NCI-H1694 (cell line): ENCODE measurements around the gene GPD2.
"Not testable (repeated sequence)": the region's sequence is repeated elsewhere in the genome, so short reads cannot be mapped to it uniquely, and the experiment has no call there.

Source experiments
- DNase-seq: peaks from one replicate; lab custom pipeline; 2025; lab: John Stamatoyannopoulos, UW

Gene GPD2

DNA sequence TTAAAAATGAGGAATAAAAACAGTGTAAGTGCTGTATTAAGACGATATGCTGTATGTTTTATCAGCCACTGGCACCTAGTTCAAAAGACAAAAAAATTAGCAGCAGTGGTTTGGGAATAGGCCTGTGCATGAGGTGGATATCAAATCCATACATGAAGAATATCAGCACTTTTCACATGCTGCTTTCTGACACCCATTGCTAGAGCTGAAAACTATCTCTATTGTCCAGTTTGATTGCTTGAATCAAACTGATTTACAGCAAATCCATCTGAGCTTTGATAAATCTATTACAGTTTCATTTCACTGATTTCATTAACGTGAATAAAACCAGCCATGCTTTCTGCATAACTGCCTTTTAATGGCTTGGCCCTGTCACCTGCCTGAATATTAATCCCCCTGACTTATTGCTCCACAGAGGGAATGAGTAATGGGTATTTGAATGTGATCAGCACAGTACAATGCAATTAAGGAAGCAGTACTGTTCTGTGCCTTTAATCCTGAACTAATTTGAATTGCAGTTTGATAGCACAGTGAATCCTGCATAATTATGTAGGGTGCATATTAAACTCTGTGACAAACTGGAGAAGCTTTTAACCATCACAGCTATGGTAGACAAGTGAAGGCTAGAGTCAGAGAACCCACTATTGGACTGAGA is 154.0 kb downstream of the GPD2 start:
- no peak for DNase-seq

- DNase-seq, result no peak
These were observed 156.8 kb downstream of the GPD2 start for GRCh38 chr2:156592809-156593593.

DNA sequence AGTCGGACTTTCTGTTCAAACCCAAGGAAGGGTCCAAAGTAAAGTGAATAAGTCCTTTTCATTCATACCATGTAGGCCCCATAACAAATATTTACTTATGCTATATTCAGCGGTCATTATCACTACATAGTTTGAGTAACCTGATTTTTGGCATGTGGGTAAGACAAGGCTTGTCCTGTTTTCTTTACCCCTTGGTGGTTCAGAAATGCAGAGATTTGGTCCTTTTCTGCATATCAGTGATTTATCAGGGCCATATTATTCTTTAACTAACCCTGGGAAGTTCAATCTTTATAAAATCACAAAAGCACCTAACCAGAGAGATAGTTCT is 157.4 kb downstream of the GPD2 start:
- DNase-seq, result no peak

GRCh38 chr2:156598563-156598962 is 162.4 kb downstream of the GPD2 start:
- DNase-seq, result no peak

DNA sequence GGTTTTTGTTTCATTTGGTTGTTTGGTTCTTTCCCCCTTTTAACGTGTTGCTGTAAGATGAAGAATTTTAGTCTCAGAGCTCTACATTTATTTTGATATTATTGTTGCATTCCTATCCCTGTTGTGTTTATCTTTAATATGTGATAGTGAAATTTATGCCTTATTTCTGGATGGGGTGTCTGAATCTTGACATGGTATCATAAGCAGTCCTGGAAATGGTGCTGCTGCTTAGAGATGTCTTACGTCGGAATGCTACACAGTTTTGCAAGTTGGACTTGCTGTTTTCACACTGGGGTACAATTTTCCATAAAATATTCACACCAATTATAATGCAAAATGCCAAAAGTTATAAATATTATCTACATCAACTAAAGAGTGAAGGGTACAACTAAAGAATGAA is 164.0 kb downstream of the GPD2 start:
- no peak for DNase-seq

DNA sequence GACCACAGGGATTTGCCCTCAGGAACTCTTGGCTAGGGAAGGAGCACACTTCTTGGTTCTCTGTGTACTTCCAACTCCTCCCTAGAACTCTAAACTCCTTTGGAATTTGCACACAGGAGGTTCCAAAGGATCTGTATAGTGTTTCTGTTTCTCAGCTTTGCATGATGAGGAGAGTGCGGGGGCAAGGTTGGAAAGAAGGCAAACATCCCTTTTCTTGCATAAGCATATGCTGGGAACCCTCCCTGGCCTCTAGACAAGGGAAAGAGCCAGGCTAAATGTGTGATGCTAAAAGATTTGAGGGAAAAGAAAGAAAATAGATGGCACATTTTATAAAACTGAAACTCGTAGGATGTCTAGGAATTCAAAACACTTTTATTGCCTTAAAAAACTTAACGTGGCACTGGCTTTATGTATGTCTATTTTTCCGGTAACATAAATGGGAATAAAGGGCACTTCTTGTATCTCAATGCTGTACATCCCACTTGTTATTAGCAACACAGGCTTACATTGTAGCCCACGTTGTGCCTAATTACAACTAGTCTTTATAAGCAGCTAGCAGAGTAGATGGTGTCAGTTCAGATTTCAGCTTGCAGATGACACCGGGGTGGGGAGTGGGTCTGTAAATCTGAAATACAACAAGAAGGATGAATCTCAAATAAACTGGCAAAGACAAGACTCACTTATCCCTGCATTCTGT is 165.8 kb downstream of the GPD2 start:
- DNase-seq, result no peak

DNA sequence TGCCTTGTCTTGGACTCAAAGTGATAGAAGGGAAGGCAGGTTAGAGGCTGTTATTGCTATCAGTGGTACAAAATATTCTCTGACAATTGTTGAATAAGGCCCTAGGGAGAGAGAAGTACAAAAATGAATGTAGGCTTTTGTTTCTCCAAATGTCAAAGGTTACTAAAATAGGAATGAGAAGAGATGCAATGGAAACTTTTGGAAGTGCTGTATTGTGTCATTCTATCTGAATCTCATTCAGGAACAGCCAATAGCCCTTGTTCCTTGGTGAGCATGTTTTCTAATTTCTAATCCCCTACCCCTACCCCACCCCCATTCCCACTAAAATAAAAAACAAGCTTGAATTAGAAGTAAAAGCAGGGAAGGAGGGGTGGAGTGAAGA is 166.4 kb downstream of the GPD2 start:
- DNase-seq, result no peak

GRCh38 chr2:156615836-156616322 is 179.7 kb downstream of the GPD2 start:
- no peak for DNase-seq

GRCh38 chr2:156618071-156618470 is 181.9 kb downstream of the GPD2 start:
- DNase-seq, result not testable (repeated sequence)

DNA sequence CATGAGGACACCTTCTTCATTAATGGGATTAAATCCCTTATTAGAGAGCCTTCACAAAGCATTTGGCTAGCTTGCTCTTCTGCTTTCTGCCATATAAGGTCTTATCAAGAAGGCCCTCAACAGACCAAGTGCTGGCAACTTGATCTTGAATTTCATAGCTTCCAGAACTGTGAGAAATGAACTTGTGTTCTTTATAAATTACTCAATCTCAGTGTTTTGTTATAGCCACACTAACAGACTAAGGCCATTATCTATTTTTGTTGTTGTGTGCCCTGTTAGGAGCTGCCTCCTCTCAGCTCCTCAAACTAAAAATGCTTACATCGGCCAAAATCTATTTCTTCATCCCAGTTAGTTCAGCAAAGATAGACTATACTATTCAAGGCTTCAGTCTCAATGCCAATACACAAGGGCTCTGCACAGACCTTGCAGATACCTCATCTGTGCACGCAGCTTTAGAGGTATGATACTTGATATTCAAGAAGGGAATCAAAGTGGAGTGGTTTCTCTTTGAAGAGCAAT is 182.9 kb downstream of the GPD2 start:
- no peak for DNase-seq

- DNase-seq, result no peak
These were observed 186.3 kb downstream of the GPD2 start for GRCh38 chr2:156622491-156622890.

DNA sequence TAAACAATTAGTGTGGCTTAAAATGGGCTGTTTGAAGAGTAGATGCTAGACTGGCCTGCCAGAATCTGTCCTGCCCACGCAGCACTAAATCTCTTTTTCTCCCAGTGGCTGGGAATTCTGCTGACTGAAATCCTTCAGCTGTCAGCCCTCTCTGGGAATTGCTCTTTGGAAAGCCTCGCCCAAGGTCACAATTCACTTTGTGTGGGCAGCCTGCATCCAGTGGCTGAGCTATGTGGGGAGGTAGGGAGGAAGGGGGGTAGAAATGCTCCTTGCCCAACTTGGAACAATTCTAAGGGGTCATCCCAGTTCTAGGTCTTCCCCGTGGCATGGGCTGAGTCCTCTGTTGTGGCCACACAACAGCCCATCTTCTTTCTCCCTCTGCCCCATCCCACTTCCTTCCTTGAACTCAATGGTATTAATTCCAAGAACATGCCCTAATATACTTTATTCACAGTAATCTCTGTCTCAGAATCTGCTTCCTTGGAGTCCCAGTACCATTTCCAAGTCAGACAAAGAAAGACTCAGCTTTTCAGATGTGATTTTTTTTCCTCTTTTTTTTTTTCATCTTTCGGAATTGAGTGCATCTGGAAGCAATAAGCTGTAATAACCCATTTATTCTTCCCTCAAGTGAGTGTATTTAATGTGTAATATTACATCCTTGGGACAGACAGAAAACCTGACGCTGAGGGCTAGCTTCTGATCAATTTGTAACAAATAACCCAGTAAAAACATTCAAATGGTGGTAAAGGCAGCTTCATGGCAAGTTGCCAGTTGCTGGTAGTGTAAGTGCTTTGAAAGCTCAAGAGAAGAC is 189.4 kb downstream of the GPD2 start:
- no peak for DNase-seq

DNA sequence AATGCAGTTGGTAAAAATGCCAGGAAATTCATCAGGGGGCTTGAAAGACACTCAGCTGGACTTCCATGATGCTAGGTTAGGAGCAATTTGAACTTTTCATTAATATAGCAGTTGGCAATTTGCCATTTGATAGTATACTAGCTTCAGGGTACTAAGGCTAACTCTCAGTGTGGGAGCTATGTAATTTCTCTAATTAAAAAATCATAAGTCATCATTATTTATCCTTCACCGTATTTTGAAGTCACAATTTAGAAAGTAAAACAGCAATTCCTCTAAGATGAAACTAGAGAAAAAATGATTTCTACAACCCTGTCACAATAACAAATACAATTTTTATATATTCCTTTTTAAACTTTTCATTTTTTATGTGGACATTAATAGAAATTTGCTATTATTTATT is 190.8 kb downstream of the GPD2 start:
- DNase-seq, result no peak

GRCh38 chr2:156630579-156631337 is 194.6 kb downstream of the GPD2 start:
- DNase-seq, result no peak

DNA sequence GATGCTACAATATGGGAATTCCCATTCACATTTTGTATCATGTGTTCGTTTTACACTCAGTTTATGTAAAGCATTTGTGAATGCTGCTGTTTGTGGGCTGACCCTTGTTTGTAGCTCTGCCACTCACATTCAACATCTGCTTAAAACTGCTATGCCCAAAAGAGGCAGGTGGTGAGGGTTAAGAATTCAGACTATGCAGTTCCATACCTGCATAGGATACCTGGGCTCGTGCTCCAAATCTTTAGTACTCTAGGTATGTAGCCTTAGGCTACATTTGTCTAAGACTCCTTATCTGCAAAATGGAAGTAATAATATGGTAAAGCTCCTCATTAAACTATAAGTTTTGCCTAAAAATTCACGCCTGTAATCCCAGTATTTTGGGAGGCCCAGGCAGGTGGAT is 199.5 kb downstream of the GPD2 start:
- no peak for DNase-seq
